HG02623 (cell line): ENCODE results near the gene SLC4A3.

Experiments
- ATAC-seq: cut with Tn5 transposase; IDR thresholded peaks from one replicate; pipeline ENCODE4 v1.9.1; 2021; ENCODE audit warnings: moderate library complexity; ENCODE audit not compliant: unreplicated experiment

Gene SLC4A3

GRCh38 chr2:219613461-219614070 is 13.9 kb upstream of the SLC4A3 start:
- ATAC-seq: no peak

GRCh38 chr2:219614076-219614860 is 13.2 kb upstream of the SLC4A3 start:
- no peak for ATAC-seq

- ATAC-seq: no peak
Observed at GRCh38 chr2:219615036-219615435, 12.4 kb upstream of the SLC4A3 start.

- no peak for ATAC-seq
Observed at GRCh38 chr2:219615894-219616293, 11.5 kb upstream of the SLC4A3 start.

- ATAC-seq: no peak
Observed at GRCh38 chr2:219616550-219616949, 10.9 kb upstream of the SLC4A3 start.

GRCh38 chr2:219618733-219619122 is 8.7 kb upstream of the SLC4A3 start:
- ATAC-seq: no peak

- no peak for ATAC-seq
Observed at GRCh38 chr2:219619235-219619634, 8.2 kb upstream of the SLC4A3 start.

GRCh38 chr2:219620546-219620945 is 6.9 kb upstream of the SLC4A3 start:
- ATAC-seq: no peak

- no peak for ATAC-seq
Observed at GRCh38 chr2:219621935-219622334, 5.5 kb upstream of the SLC4A3 start.

- ATAC-seq: no peak
Observed at GRCh38 chr2:219622472-219622871, 5.0 kb upstream of the SLC4A3 start.

GRCh38 chr2:219624565-219624964 is 2.9 kb upstream of the SLC4A3 start:
- no peak for ATAC-seq

- no peak for ATAC-seq
Observed at GRCh38 chr2:219625179-219625578, 2.3 kb upstream of the SLC4A3 start.

- ATAC-seq: no peak
Observed at GRCh38 chr2:219626540-219626939, 890 bp upstream of the SLC4A3 start.

GRCh38 chr2:219628235-219628985 is 980 bp downstream of the SLC4A3 start:
- ATAC-seq: no peak

GRCh38 chr2:219628986-219629901 is 1.8 kb downstream of the SLC4A3 start:
- ATAC-seq: no peak

- ATAC-seq: no peak
Observed at GRCh38 chr2:219629976-219630695, 2.7 kb downstream of the SLC4A3 start.

- ATAC-seq: no peak
Observed at GRCh38 chr2:219630770-219631405, 3.5 kb downstream of the SLC4A3 start.

- no peak for ATAC-seq
Observed at GRCh38 chr2:219631406-219631891, 4.0 kb downstream of the SLC4A3 start.

GRCh38 chr2:219631904-219632759 is 4.7 kb downstream of the SLC4A3 start:
- no peak for ATAC-seq
